Raji (cell line): Measurements from ENCODE around the gene CHAD.

Source experiments
- POLR2A ChIP-seq: IDR thresholded peaks from 2 replicates; pipeline ENCODE4 v1.6.1; 2011; ENCODE audit warnings: low read depth, low read length, control low read depth; ENCODE audit not compliant: insufficient read depth

CHAD gene

DNA sequence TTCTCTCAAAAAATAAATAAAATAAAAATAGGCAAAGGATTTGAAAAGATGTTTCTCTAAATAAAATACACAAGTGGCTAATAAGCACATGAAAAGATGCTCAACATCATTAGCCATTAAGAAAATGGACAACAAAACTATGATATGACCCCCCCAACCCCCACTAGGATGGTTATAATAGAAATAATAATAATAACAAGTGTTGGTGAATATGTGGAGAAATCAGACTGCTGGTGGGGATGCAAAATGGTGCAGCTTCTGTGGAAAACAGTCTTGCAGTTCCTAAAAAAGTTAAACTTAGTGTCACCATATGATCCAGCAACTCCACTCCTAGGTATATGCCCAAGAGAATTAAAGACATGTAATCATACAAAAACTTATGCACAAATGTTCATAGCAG is 30.6 kb upstream of the CHAD start:
- TF ChIP-seq POLR2A = no peak

DNA sequence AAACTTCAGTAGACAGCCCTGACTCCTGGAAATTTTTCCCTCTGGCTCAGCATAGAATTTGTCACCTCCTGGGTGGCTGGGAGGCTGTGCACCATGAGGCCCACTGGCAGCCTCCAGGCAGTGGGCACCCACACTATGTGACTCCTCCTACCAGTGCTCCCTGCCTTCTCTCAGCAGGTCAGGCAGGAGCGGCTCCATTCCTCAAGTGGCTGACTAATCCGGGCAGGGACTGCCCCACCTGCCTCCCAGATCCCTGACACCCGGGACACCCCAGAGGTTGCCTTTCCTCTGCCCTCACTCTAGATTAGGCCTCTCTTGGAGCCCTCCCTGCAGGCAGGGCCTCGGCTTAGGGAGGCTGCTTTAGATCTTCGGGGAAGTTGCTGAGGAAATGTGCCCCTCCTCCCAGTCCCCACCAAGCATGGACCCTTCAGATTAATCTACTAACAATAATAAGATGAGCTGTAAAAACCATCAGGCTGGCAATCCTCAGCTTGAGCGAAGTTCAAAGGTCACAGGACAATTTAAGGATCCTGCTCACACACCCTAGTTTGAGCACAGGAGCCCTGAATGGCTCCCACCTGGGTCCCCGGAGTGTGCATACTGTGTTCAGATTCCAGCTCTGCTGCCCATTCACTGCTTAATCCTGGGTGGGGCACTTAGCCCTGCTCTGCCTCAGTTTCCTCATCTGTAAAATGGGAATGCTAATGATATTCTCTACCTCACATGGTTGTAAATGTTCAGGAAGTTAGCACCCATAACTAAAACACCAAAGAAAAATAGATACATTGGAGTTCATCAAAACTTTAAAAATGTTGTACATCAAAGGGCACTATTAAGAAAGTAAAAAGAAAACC is 29.6 kb upstream of the CHAD start:
- TF ChIP-seq POLR2A = no peak

DNA sequence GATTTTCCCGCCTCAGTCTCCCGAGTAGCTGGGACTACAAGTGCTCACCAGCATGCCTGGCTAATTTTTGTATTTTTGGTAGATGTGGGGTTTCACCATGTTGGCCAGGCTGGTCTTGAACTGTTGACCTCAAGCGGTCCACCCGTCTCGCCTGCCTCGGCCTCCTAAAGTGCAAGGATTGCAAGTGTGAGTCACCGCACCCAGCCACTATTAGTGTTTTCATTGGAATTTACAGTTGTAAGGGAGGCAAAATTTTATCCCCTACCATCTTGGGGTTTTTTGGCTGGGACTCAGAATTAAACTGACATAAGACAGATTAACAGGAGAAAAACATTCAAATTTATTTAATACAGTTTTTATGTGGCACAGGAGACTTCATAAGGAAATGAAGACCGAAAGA is 27.2 kb upstream of the CHAD start:
- no peak for TF ChIP-seq POLR2A

DNA sequence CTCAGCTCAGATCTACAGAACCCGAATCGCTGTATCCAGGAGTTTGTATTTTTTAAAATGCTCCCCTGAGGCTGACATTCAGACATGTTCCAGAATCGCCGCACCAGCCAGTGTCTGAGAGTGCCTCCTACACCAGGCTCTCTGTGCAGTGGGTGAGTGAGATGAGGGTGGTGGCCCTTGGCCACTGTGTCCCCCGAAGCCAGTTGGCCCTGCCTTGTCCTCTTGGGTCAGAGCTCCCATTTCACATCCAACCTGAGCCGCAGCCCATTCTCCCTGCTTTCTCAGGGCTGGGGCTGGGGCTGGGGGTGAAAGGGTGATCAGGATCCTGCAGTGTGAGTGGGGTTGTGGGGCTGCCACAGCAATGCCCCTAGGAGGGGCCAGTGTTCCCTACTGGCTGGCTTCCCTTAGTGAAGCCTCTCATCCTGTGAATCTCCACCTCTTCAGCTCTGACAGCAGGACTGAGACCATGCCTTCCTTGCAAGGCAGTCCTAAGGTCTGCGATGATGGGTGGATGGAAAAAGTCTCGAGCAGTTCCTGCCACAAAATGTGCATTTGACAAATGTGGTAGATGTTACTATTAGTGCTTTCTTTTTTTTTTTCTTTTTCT is 26.6 kb upstream of the CHAD start:
- TF ChIP-seq POLR2A = no peak

DNA sequence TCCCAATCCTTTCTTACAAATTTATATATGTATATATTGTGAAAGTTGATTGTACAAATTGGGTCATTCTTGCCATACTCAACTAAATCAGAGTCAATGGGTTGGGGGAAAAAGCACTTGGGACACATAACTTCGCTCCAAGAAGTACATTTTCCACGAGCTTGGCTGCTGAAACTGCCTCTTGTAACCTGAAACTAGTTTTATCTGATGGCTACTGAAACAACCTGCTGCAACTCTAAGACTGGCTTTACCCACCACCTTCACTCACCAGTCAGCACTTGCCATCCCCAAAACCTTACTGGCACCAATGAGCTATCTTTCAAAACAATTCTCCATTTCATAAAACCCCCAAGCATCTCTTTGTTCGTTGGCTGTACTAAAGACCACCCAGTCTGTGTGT is 25.1 kb upstream of the CHAD start:
- no peak for TF ChIP-seq POLR2A

DNA sequence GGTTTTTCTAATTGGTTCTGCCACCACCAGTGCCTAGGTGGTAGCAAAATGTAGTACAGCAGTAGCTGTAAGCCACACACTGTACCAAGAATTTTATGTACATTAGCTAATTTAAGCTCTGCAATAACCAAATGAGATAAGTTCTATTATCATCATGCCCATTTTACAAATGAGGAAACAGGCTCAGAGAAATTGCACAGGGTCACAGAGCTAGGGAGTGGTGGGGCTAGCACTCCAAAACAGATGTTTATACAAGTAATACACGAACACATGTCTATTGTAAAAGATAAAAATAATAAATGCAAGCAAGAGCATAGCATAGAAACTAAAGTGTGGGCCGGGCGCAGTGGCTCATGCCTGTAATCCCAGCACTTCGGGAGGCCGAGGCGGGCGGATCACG is 23.5 kb upstream of the CHAD start:
- TF ChIP-seq POLR2A = no peak

DNA sequence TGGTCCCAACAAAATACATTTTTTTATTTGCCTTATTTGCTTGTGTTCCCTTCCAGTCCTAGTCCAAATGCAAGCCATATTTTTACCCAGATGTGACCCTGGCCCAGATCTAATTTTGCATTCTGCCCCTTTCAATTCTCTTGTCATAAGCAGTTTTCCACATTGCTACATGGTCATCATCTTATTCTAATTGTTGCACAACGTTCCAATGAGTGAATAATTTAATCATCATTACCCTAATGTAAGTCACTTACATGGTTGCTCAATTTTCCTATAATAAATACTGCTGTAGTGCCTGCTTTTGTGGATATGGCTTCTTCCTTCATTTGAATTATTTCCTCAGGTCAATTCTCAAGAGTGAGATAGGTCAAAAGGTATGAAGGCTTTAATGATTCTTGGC is 22.8 kb upstream of the CHAD start:
- TF ChIP-seq POLR2A = no peak

DNA sequence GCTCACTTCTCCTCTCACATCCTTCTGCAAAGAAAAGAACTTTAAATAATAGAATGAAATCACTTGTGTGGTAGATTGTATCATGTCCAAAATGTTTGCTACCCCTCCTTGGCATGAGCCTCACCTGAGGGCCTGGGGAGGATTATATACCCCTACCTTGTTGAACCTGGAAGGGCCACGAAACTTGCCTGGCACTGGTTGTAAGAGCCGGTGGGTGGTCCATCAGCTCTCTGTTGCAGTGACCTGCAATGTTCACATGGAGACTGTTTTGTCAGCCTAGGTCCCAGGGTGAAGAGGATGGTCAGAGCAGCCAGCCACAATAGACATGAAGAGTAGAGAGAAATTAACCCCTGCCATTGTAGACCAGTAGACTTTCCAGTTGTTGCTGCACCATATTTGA is 20.2 kb upstream of the CHAD start:
- TF ChIP-seq POLR2A = no peak

DNA sequence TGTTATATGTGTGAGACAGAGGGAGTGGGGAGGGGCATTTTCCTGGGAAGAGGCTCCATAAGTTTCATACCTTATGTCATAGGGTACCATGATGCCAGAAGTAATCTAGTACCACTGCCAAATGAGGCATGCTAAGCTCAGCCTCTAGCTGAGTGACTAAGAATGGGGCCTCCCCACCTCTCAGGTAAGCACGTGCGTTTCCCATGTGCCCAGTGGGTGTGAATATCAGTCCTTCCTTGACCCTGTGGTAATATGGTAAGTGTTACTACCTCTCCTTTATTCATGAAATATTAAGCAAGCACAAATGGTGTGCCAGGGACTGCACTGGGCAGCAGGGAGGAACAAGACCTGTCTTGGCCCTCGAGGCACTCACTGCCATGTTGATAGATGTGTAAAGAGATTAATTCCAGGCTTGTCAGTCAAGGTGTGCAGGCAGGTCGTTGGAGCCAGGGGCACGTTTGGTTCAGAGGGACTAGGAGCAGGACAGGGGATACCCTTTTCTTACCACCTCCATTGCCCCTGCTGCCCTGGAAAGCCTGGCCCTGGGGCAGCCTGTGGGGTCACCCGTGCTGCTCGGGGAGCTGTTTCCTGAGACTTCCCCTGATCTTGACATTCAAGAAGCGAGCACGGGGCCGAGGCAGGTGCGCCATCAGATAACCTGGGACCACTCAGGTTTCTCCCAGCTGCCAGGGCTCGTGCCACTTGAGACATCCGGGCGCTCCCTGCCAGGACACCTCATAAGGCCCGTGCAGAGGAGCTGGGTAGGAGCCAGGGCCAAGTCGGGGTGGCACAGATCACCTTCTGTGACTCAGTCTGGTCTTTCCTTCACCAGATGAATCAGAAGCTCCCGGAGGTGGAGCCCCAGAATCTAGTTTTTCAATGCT is 18.8 kb upstream of the CHAD start:
- TF ChIP-seq POLR2A = no peak

DNA sequence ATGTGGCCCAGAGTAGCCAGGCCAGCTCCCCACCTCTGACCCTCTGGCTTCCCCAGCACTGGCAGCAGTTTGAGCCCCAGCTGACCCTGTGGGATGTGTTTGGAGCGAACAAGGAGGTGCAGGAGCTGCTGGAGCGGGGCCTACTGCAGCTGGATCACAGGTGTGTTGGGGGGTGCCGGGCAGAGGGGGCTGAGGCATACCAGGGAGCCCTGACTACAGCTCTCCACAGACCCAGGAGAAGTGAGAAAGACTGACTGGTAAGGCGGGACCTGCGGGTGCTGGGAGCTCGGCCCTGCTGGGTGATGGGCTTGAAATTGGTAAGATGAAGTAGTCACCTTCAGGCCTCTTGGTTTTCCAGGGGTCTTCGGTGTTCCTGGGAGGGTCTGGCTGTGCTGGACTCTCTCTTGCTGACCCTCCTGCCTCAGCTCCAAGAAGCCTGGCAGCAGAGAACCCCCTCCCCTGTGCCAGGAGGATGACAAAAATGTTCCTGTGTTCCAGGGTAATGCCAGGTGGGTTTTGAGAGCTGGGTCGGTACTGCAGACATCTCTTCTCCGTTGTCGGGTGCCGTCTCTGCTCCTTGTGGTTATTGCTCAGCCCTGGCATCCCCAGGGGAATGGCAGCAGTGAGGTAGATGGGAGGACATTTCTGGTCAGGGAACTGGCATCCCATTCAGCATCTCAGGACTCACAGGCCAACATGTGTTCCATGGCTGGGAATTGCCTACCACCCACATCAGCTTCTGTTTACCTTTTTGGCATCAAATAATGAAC is 15.9 kb upstream of the CHAD start:
- no peak for TF ChIP-seq POLR2A

DNA sequence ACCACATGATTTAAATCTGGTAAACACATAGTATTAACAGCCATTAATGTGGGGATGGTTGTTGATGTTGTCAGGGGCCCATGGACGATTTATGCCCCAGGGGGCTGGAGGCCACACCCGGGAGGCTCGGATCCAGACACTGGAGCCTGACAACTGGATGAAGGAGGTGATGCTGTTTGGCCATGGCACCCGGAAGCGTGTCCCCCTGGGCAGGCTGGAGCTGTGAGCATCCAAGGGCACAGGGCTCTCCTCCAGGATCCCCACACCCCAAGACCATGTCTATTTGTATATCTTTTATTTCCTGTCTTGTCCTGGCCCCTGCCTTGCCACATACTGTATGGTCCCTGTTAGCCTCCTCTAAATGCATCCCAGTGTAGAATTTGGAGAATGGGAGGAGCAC is 14.6 kb upstream of the CHAD start:
- TF ChIP-seq POLR2A = no peak

DNA sequence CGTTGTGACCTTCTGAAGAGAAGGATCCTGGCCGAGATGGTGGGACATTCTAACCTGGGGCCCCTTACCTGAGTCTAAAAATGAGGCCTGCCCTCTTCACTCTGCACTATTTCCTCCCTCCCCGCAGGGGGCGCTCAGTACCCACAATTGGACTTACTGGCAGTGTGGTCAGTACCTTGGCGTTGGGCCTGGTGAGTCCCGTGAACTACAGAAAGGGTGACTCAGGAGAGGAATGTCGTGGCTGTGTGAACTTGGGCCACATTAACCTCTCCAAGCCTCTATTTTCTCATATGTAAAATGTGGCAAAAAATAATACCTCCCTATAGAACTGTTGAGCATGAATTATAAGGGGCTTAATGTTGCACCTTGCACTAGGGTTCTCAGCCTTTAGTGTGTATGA is 13.8 kb upstream of the CHAD start:
- 0 out of 2 replicates have a peak, but pooled peaks have one; percentile 9 for TF ChIP-seq POLR2A

DNA sequence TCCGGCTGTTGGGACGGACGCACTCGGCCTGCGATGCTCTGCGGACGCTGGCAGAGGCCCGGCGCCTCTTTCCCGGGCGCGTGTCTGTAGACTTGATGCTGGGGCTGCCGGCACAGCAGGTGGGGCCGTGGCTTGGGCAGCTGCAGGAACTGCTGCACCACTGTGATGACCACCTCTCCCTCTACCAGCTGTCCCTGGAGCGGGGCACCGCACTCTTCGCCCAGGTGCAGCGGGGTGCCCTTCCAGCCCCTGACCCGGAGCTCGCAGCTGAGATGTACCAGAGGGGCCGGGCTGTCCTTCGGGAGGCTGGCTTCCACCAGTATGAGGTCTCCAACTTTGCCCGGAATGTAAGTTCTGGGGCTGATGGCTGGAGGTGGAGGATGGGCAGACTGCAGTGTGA is 13.4 kb upstream of the CHAD start:
- TF ChIP-seq POLR2A = 0 out of 2 replicates have a peak, but pooled peaks have one; percentile 3

DNA sequence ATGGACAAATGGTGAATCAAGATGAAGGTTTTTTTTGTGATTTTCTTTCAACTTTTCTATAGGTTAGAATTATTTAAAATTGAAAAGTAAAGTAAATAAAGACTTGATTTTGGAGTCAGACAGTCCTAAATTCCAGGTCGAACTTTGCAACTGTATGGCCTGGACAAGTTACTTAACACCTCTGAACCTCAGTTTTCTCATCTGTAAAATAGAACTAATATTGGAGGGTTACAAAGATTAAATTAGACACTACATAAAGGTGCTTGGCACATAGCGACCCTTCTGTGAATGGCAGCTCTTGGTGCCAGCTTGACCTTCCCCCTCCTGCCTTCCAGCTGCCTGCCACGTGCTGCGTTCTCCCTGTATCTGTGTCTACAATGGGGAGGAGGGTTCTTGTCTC is 13.0 kb upstream of the CHAD start:
- no peak for TF ChIP-seq POLR2A
